ENCODE measurements around the gene PNKD.

Gene PNKD
- long read RNA-seq, transcript PNKD-201 (3 exons, 758 nt) = minor isoform, 11 of 87 reads
- long read RNA-seq, transcript PNKD-202 (9 exons, 2,991 nt) = major isoform, 36 of 87 reads
- long read RNA-seq, partial matches to known transcripts = 6 of 87 reads
- long read RNA-seq, other reads (novel, unspliced or antisense) = 31 of 87 reads

- H3K27me3 ChIP-seq (ENCODE audit: insufficient read depth, poor library complexity, severe bottlenecking) = no peaks in the 10 kb centered on the region
- peak within 1 kb of the TSS; percentile 67 for H3K27ac ChIP-seq (replicated peaks)
- H3K4me3 ChIP-seq (replicated peaks; ENCODE audit: insufficient read depth, low read length) = peak within 1 kb of the TSS; percentile 98
- peak; percentile 40; the same call in 1 of the 2 replicates for TF ChIP-seq SPI1 (IDR thresholded peaks at IDR 0.05; ENCODE audit: borderline replicate concordance, low read depth)
- TF ChIP-seq CTCF (IDR thresholded peaks at IDR 0.05; ENCODE audit: insufficient read depth, low read length) = no peak
- TF ChIP-seq REST (IDR thresholded peaks at IDR 0.05; ENCODE audit: insufficient replicate concordance, low read depth) = no peak
- peak; percentile 70 for TF ChIP-seq POLR2AphosphoS5 (IDR thresholded peaks at IDR 0.05; ENCODE audit: low read depth)
- peak; percentile 78 for TF ChIP-seq GABPA (IDR thresholded peaks at IDR 0.05; ENCODE audit: low read depth)
- peak; percentile 97 to 100 for DNase-seq (ENCODE audit: low read depth in 1 of 2, low spot score in 1 of 2)
These were observed at the start of gene PNKD, which contains the start of gene AAMP for GRCh38 chr2:218269900-218270720. Gene PNKD, plus strand, starts transcription at chr2:218270519. Its CDS starts 17 bp downstream, at chr2:218270536. Gene AAMP, minus strand, starts transcription at chr2:218270137. Its CDS starts 51 bp downstream, at chr2:218270086.

GRCh38 chr2:218221000-218221399, 49.3 kb upstream of the PNKD start:
- Histone ChIP-seq H3K27ac (replicated peaks) (peak overlapping the region; percentile 97), H3K27me3 (ENCODE audit: insufficient read depth, poor library complexity, severe bottlenecking) (no peaks in the 10 kb centered on the region), H3K4me3 (replicated peaks; ENCODE audit: insufficient read depth, low read length) (peak overlapping the region; percentile 92; the same call in 1 of the 2 replicates)
- DNase-seq (ENCODE audit: low read depth in 1 of 2, low spot score in 1 of 2) = peak in 1 of 2 experiments; percentile 21
- TF ChIP-seq SPI1 (IDR thresholded peaks at IDR 0.05; ENCODE audit: borderline replicate concordance, low read depth) (no peak), POLR2AphosphoS5 (IDR thresholded peaks at IDR 0.05; ENCODE audit: low read depth) (no peak), CTCF (IDR thresholded peaks at IDR 0.05; ENCODE audit: insufficient read depth, low read length) (no peak), REST (IDR thresholded peaks at IDR 0.05; ENCODE audit: insufficient replicate concordance, low read depth) (no peak), GABPA (IDR thresholded peaks at IDR 0.05; ENCODE audit: low read depth) (no peak)

GRCh38 chr2:218223046-218223445, 47.3 kb upstream of the PNKD start:
- TF ChIP-seq GABPA (IDR thresholded peaks at IDR 0.05; ENCODE audit: low read depth) (no peak), SPI1 (IDR thresholded peaks at IDR 0.05; ENCODE audit: borderline replicate concordance, low read depth) (no peak), REST (IDR thresholded peaks at IDR 0.05; ENCODE audit: insufficient replicate concordance, low read depth) (no peak)
- Histone ChIP-seq H3K4me3 (replicated peaks; ENCODE audit: insufficient read depth, low read length) (no peak overlapping the region), H3K27me3 (ENCODE audit: insufficient read depth, poor library complexity, severe bottlenecking) (no peaks in the 10 kb centered on the region), H3K27ac (replicated peaks) (no peak overlapping the region)
- no peak for DNase-seq (ENCODE audit: low read depth in 1 of 2, low spot score in 1 of 2)
